Measurements from ENCODE around the gene CCDC92B.
"Not testable (repeated sequence)": the region's sequence is repeated elsewhere in the genome, so short reads cannot be mapped to it uniquely, and the experiment has no call there.

Gene CCDC92B

GRCh38 chr17:2749058-2749783 lies at the start of gene CCDC92B:
Gene CCDC92B (minus strand): TSS chr17:2749652. CDS start chr17:2735145, 14,507 bp downstream.
- no peak for DNase-seq (ENCODE audit: low spot score)

GRCh38 chr17:2798678-2799077 lies 49.2 kb upstream of the CCDC92B start:
- DNase-seq (ENCODE audit: low spot score): no peak

DNA sequence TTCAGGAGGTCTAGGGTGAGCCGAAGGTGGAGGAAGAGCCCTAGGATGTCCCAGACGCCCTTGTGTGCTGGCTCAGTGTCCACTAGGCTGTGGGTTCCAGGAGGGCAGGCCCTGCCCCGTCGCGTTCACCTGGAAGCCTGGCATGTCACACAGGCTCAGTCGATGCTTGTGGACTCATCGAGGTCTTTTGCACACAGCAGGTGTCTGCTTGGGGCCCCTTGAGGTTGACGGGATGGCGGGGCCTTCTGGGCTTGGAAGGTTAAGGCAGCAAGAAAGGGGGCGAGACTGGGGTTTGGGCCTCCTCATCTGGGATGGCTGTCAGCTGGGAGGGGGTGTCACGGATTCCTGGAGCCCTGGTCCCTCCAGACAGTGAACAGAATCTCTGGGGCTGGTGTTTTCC lies 48.7 kb upstream of the CCDC92B start:
- DNase-seq (ENCODE audit: low spot score): no peak

GRCh38 chr17:2797637-2798036 lies 48.2 kb upstream of the CCDC92B start:
- no peak for DNase-seq (ENCODE audit: low spot score)

GRCh38 chr17:2797226-2797625 lies 47.8 kb upstream of the CCDC92B start:
- no peak for DNase-seq (ENCODE audit: low spot score)

DNA sequence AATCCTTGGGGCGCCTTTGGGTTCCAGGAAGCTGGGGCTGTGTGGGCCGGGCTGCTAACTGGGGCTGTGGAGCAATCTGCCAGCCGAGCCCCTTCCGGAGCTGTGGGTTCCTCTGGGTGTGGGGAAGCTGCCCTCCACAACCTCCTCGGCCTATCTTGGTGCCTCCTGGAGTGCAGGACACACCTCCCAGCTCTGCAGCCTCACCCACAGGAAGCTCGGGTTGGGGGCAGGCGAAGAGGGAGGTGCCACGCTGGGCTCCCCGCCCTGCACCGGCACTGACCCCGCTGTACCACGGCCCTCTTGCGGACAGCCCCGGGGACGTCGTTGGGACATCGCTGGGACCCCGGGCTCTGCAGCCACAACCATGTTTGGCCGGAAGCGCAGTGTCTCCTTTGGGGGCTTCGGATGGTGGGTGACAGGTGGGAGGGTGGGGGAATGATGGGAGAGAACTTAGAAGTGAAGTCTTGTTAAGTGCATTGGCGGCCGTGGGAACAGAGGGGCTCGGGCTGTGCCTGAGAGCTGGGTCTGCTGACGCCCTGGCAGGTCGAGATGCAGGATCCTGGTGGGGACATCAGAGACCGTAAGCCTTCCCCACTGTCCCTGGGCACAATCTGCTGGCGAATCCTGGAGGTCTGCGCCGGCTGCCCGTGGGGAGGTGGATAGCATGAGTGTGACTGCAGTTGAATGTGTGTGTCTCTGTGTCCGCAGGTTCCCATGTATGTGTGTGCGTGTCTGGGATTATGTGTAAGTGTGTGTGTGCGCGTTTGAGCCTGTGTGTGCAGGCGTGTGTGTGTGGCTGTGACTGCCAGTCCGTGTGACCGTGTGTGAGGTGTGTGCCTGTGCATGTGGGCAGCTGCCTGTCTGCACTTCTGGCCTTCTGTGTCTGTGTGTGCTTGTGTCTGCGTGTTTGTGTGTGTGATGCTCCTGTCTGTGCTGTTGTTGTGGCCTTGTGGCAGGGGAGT lies 47.0 kb upstream of the CCDC92B start, which contains the start of gene RAP1GAP2:
Gene RAP1GAP2, plus strand, starts transcription at position 275 of the 962 bp plus-strand sequence. Its CDS starts 90 bp downstream, at position 365.
- DNase-seq (ENCODE audit: low spot score): no peak

GRCh38 chr17:2795441-2796163 lies 46.1 kb upstream of the CCDC92B start:
- DNase-seq (ENCODE audit: low spot score): no peak

- DNase-seq (ENCODE audit: low spot score): no peak
Observed at GRCh38 chr17:2794111-2794803, 44.8 kb upstream of the CCDC92B start.

DNA sequence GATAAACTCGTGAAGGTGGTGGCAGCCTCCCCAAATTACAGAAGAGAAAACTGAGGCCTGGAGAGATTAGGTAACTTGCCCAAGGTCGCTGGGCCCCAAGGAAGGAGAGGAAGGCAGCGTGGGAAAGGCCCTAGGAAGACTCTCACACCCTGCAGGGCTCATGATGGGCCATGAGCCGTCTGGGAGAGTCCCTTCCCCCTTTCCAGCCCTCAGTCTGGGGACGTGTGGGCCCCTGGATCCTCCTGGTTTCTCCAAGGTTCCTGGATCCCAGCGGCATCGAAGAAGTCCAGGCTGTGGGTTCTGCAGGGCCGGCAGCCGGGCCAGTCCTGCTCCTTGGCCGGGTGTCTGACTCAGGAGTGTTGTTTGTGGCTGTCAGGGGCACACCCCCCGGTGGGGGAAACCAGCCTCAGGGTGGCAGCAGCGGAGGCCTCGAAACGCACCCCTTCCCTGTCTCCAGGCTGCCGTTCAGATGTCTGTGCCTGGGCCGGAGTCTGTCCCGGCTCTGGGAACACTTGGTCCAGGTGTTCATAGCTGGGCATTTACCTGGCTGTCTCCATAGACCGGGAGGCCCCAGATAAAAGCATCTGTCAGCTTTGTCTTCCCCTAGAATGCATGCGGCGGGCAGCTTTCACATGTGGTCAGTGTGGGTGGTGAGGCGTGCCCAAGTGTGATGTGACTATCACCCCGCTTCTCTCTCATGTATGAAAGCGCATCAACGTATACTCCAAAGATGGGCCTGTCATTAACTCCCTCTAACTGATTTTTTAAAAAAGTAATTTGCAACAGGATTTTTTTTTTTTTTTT lies 43.1 kb upstream of the CCDC92B start:
- DNase-seq (ENCODE audit: low spot score): no peak

DNA sequence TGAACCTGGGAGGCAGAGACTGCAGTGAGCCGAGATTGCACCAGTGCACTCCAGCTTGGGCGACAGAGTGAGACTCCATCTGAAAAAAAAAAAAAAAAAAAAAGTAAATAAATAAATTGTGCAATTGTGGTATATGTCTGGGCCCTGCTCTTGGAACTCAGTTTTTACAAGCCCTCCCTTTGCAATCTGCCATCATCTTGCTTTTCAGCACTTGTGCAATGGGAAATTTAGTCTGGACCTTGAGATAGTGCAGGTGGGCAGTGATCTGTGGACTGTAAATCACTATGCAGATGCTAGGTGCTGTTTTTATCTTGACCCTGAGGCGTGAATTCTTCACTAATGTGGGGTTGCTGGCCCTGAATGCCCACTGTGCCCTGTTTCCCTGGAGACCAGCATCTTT lies 40.2 kb upstream of the CCDC92B start:
- no peak for DNase-seq (ENCODE audit: low spot score)

DNA sequence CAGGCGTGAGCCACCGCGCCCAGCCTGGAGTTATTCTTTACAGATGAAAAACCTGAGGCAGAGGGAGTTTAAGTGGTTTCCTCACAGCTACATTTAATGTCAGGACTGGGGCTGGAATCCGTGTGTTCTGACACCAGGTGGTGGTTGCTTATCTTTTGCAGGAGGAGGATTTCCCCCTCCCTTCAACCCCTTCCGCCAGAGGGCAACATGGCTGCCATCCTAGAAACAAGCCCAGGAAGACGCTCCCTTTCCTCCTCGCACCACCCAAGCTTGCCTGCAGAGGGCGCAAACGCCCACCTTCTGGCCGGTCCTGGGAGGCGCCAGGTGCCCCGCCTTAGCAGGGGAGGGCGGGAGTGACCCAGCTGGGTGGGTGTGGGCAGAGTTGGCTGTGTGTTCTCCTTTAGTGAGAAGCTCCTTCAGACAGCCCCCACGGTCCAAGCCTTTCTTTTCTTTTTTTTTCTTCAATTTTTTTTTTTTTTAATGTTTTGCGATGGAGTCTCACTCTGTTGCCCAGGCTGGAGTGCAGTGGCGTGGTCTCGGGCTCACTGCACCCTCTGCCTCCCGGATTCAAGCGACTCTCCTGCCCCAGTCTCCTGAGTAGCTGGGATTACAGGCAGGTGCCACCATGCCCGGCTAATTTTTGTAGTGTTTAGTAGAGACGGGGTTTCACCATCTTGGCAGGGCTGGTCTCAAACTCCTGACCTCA lies 36.9 kb upstream of the CCDC92B start:
- peak; percentile 85 for DNase-seq (ENCODE audit: low spot score)

DNA sequence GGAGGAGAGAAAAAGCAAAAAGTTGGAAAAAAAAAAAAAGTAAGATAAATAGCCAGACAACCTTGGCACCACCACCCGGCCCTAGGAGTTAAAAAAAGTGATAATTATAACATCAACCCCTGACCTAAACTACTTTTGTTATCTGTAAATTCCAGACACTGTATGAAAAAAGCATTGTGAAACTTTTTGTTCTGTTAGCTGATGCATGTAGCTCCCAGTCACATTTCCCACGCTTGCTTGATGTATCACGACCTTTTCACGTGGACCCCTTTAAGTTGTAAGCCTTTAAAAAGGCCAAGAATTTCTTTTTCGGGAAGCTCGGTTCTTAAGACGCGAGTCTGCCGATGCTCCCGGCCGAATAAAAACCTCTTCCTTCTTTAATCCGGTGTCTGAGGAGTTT lies 35.9 kb upstream of the CCDC92B start:
- peak; percentile 8 for DNase-seq (ENCODE audit: low spot score)

DNA sequence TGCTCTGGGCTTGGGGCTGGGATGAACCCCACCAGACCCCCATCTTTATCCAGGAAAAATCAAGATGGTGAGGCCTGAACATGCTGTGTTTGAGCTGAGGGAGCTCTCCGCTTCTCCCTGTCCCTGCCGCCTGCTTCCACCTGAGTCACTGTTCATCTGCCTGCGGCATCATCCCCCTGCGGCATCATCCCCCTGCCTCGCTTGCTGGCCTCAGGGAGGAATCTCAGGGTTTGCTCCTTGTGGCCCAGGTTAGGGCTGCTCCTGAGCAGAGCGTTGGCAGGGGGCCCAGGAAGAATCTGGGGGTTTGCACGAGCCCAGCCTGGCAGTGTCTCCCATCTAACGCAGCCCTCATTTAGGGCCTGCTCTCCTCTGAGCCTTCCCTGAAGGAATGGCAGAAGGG lies 35.4 kb upstream of the CCDC92B start:
- DNase-seq (ENCODE audit: low spot score): no peak

GRCh38 chr17:2783310-2784030 lies 34.0 kb upstream of the CCDC92B start:
- DNase-seq (ENCODE audit: low spot score): no peak

DNA sequence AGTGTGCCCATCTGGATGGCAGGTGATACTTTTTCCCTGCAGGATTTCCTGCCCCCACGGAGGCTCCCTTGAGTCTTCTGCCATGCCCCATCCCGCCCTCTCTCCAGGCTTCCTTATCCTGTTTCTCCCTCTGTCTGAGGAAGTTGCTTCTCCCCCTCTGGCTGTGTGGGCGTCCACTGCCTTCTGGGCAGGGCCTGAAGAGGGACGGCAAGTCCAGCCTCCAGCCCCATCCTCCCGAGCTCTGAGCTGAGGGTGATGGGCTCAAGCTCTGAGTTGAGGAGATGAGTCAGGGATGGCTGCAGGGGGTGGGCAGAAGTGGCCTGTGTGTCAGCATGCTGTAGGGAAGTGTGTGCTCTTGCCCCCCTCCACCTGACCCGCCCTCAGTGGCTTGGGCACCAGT lies 32.6 kb upstream of the CCDC92B start:
- no peak for DNase-seq (ENCODE audit: low spot score)

- not testable (repeated sequence) for DNase-seq (ENCODE audit: low spot score)
Observed at GRCh38 chr17:2781598-2781997, 32.1 kb upstream of the CCDC92B start.

DNA sequence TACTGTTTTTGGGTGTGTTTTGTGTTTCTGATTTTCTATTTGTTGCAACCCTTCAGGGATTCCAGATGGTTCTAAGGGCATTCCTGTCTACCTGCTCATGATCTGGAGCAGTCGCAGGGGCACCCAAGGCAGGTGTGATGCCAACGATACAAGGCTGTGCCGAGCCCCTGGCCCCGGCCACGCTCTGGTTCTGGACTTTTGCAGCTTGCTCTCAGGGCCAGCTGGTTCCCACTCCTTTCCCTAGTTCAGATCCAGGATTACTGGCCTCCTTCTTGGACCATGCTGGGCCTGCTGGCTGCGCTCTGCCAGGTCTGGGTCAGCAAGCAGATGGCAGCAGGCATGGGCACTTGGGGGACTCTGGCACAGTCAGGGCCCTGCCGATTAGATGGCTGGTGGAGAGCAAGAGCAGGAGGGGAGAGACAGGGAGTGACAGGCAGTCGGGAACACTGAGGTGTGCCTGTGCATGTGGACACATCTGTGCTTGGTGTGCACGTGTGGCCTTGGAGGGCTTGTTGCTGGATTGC lies 31.5 kb upstream of the CCDC92B start:
- no peak for DNase-seq (ENCODE audit: low spot score)

- no peak for DNase-seq (ENCODE audit: low spot score)
Observed at GRCh38 chr17:2780256-2780655, 30.8 kb upstream of the CCDC92B start.

DNA sequence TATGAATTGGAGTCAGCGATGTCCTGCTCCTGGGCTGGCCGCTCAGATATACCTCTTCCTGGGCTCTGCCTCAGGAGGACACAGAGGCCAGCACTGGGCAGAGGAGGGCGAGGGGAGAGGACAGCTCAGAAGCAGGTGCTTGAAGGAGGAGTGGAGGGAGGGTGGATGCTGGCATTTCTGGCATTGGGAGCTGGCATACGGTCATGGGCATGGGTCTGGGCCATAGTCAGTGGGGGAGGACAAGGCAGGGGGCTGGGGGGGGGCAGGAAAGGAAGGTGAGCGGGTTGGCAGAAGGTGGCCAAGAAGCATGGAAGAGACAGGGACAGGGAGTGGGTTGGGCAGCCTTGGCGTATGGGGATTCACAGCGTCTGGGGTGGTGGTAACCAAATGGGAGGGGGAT lies 30.1 kb upstream of the CCDC92B start:
- DNase-seq (ENCODE audit: low spot score): no peak

All from hematopoietic multipotent progenitor cell treated with erythropoietin and hydrocortisone succinate and interleukin-3 and kit ligand, for 17 days (in vitro differentiated cells).